Heart left ventricle (tissue), 13 donors: ENCODE results near the gene KCNQ1.

ENCODE experiments used
- CTCF ChIP-seq, 12 donors: fragments of 200-600 bp; sonication (generic) in 4 of 12; IDR thresholded peaks; one replicate each; pipeline versions ENCODE4 v1.5.0 to v1.8.0; 2018 to 2022; ENCODE audit warnings: antibody characterized with exemption in 12 of 12, mild to moderate bottlenecking in 5 of 12
- POLR2A ChIP-seq, 2 donors: fragments of 450-650 bp; IDR thresholded peaks; one replicate each; pipeline ENCODE4 v1.6.1; 2017; ENCODE audit warnings: antibody characterized with exemption in 2 of 2, mild to moderate bottlenecking in 2 of 2, moderate library complexity in 2 of 2
- donor health status: ischemic (EF 13 %, LVEDD 7.1; RV severe dilation, severe dysfunction).
- donor health status: DM: no; HTN: yes; CAD: no.
- donor health status: DM: no; HTN: no; CAD: no.
- donor health status: ischemic (EF 25% LVEDD 6.9; RV normal size, moderate dysfunction).
- donor health status: ischemic (EF 25% LVEDD 5.7; RV mildly dilated, moderate dysfunction).
- donor health status: ischemic (EF 35%, LVEDD 5.7; RV mildly dilated, moderate dysfunction).
- donor health status: nonischemic (EF 11% LVEDD 7.7; RV severe dilation, severe dysfunction).
- donor health status: DM: yes; HTN: yes; CAD: no.
- donor health status: PGD.
- donor health status: ischemic (EF 29% LVEDD 5.4; RV normal size, mild dysfunction).
- donor health status: nonischemic (EF 23%, LVEDD 6.1; RV moderate dilation, normal function).

GRCh38 chr11:2518983-2519340 lies 74.2 kb downstream of the KCNQ1 start:
- no peak for TF ChIP-seq CTCF (IDR thresholded peaks at IDR 0.05)
- TF ChIP-seq POLR2A (IDR thresholded peaks at IDR 0.05) = no peak
